OCI-M2 (cell line): ENCODE results near the gene DFFB.

Experiments
- DNase-seq: peaks from one replicate; lab custom pipeline; 2025; ENCODE audit not compliant: unreplicated experiment; lab: John Stamatoyannopoulos, UW

The DFFB gene

DNA sequence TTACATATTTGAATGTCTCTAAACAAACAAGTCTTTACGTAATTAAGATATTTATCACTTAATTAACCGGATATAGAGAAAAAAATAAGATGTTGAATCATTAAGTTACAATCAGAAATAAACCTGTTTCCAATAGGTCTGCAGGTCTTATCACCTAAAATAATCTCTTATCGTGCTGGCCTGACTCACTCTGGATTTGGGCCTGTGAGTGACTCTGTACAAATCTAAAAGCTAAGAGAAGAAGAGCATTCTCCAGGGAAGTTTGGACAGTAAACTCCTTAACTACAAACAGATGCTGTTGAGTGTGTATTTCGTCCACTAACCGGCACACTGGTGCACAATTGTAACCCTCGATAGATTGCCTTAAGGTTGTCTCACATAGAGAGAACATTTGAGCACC lies 25.6 kb upstream of the DFFB start:
- no peak for DNase-seq

DNA sequence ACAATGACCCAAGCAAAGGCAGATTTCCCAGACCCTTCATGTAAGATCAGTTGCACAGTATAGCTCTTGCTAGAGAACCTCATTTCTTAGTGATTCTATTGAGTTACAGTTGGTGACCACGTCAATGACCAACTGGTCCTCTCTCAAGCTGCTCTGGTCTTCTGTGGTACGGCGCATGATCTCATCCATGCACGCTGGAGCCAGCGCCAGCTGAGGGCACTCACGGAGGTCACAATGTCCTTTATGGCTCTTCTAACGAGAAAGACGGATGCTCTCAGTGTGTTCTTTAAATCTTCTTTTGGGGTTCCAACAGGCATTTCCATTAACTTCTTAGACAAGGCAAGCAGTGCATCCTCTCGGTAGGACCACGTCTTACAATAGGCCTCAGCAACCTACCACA lies 22.6 kb upstream of the DFFB start:
- no peak for DNase-seq

DNA sequence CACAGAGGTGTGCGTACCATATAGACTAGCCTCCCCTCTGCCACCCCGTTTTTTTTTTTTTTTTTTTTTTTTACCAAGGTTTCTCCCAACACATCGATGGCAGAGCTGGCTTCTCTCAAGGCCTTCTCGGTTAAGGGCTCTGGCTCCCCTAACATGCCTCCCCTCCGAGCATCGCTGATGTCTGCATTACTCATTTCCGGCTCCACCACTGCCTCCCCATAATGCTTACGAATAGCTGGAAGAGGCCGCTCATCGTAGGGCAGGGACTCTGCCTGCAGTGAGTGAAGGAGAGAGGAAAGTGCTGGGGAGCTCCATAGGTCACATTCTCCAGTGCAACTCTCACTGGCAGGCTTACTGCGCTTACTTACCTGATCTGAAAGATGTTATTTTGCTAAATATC lies 20.9 kb upstream of the DFFB start:
- no peak for DNase-seq

DNA sequence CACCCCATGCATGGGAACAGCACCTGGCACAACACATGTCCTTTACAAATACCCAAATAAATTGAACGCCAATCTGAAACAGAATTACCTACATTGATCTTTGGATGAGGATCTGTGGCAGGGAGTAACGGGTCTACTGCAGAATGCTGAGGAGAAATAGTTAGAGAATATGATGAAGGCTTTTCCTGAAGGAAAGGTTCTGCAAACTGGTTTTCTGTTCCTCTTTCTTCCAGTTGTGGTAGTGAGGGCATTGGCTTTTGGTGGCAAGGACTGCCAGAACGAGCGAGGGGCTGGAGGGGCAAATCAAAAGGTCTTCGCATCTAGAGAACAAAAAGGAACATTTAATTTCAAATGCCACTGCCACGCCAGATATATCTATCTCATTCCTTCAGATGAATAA lies 20.1 kb upstream of the DFFB start:
- DNase-seq, result no peak

DNA sequence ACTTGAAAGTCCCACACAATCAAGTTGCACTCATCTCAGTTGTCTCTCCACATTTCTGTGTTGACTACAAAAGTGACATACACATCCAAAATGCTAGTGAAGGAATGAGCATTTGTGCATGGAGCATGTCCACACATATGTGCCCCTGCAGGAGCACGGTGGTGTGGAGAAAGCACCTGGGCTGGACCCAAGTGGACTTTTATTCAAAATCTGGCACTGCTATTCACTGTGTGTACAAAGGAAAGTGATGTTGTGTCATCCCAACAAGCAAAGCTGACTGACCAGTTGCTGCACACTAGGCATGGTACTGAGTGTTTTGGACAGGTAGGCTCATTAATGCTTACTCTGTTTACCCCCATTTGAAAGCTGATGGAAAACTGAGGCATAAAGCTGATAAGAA lies 19.6 kb upstream of the DFFB start:
- DNase-seq, result no peak

DNA sequence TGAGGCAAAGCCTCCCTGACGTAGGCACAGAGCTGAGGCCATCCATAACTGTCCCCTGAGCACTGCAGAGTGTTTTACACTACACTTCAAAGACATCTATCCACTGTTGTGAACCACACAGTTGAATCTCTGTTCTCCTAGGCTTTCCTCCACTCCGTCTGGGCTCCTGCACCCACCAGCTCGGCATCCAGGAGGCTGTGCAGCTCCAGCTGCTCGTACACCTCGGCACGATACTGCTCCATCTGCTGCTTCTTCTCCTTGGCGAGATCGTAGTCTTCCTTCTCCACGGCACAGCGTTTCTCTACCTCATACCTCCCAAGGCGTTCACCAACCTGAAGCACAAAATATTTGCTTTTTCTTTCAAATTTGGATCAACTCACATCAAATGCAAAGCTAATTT lies 18.5 kb upstream of the DFFB start:
- no peak for DNase-seq

DNA sequence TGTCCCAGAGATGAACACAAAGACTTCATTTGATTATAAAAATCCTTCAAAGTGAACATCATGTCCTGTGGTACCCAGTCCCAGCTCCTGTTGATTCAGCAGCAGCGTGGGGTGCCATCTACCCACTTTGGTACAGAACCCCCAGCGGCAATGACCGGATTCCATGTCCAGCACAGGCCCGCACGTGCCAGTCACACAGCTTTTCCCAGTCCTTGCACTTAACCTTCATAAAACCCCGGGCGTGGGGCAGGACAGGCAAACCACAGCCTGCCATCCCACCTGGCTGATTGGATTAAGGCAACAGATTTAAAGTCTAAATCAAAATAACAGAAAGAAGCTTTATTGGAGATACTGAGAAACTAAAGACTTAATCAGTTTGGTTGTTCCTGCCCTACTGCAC lies 15.8 kb upstream of the DFFB start:
- no peak for DNase-seq

DNA sequence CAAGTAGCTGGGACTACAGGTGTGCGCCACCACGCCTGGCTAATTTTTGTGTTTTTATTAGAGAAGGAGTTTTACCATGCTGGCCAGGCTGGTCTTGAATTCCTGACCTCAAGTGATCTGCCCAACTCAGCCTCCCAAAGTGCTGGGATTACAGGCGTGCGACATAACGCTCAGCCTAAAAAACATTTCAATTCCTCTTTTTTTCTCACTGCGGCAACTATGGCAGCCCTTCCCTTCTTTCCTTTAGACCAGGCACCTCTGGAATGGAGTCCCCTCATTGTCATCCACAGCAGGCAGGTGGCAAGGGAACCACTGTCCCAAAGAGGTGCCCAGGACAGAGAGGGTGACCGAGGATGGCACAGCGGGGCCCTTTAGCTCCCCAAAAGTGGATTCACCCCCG lies 14.4 kb upstream of the DFFB start:
- DNase-seq, result no peak

DNA sequence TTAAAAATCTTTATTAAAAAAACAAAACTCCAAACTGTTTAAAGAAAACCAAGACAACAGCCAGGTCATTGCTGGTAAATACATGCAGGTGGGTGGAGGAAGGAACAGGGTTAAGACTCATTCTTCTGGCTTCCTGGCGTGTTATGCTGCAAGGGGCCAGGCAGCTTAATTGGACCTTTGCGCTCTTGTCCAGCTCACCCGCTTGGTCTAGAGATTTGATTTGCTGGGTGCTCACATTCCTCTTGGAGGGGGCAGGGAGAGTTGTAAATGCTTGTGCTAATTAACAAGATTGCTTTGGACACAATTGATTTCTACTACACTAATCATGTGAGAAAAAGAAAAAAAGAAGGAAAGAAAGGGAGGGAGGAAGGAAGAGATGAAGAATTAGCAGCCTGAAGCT lies 10.7 kb upstream of the DFFB start:
- no peak for DNase-seq

DNA sequence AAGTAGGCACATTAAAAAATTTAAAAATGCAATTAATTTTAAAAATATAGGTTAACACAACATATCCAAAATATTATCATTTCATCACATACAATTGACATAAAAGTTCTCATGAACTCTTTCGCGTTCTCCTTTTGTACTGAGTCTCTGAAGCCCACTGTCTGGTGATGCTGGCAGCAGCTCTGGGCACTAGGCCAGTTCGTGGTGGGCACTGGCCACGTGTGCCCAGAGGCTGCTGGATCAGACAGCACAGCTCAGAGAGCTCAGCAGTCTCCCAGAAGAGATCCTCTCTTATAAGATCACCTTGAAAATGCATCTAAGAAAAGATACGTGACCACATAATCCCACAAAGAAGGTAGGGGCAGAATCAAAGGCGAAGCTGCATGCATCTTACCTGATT lies 10.2 kb upstream of the DFFB start:
- DNase-seq, result no peak

DNA sequence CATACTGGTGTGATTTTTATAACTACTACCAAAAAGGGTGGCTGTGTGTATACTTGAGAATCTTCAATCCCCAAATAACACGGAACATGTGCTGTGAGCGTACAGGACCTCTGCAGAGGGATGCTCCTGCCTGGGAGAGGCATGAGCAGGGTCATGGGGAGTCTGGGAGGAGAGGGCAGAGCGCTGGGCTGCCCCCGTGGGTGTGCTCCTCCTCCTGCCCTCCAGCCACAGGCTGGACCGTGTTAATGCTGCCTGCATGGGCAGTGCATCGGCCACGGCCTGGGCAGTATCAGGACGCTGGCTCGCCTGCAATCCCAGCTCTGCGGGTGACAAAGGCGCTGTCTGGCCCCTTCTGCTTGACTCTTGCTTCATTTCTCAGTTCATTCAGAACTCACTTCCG lies 6.4 kb upstream of the DFFB start:
- no peak for DNase-seq

DNA sequence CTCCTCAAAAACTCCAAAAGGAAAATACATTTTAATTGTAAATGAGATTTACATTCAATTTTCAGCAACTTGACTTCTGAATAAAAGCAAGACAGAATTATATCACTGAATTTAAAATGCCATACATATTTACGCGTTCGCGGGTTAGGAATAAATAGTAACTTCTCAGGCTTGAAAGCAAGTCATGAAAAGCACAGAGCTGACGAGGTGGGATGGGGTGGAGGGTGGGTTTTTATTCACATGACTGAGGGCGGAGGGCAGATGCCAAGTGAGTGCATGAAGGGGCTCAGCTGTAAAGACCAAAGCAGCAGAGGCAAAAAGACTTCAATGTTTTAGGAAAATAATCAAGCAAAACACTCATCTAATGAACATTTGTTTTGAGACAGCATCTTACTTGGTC lies 6.0 kb upstream of the DFFB start:
- DNase-seq, result no peak

DNA sequence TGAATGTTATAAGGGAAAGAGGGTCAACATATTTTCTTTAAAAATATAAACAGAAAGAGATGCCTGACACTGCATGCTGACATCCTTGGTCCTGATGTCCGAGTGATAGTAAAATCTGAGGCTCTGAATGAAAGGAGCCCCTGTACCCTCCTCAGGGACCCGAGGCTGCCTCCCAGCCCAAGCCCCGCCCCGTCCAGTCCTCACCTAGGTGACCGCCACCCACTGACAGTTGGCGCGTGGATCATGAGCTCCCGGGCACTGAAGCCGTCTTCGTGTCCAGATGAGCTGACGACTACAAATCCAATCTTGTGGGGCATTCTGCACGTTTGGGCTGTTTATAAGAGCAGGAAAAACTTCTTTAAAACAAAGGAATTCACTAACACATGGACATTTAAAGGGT lies 5.2 kb upstream of the DFFB start:
- DNase-seq, result no peak

DNA sequence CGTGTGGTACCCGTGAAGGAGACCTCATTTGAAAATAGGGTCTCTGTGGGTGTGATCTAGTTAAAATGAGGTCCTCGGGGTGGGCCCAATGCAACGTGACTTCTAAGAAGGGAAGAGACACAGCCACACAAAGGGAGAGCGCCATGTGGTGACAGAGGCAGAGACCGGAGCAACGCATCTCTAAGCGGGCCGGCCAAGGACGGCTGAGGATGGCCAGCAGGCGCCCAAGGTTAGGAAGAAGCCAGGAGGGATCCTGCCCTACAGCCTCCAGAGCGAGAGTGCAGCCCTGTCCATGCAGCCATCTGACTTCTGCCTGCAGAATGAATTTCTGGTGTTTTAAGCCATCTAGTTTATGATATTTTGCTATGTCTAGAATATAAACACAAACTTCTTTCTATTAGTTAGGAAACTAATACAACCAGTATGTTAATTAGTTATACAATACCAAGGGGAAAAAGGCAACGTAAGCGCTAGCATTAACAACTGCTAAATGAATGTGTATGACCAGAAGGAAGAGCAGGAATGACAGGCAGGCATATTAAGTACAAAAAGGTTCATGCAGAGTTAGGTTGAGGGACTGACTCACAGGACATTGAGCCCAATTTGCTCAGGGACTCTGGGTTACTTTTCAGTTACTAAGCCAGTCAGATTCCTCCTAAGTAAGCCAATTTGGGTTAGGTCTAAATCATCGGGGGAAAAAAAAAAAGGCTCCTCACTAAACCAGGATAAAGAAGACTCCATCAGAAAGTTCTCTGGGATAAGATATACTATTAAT lies 4.4 kb upstream of the DFFB start:
- no peak for DNase-seq

DNA sequence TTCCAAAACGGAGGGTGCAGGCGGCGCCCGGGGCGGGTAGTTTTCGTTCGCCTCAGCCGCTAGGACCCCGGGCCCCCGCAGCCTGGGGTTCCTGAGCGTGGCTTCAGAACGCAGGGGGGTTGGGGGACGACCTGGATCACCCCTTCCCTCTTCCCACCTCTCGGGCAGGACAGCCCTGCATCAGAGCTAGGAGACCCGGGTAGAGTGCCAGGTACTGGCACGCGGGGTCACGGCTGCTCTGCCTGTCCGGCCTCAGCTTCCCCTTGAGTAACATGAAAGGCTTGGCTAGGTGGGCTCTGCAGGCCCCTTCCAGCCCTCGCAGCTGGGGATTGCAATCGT lies 484 bp downstream of the DFFB start:
- DNase-seq, result no peak

DNA sequence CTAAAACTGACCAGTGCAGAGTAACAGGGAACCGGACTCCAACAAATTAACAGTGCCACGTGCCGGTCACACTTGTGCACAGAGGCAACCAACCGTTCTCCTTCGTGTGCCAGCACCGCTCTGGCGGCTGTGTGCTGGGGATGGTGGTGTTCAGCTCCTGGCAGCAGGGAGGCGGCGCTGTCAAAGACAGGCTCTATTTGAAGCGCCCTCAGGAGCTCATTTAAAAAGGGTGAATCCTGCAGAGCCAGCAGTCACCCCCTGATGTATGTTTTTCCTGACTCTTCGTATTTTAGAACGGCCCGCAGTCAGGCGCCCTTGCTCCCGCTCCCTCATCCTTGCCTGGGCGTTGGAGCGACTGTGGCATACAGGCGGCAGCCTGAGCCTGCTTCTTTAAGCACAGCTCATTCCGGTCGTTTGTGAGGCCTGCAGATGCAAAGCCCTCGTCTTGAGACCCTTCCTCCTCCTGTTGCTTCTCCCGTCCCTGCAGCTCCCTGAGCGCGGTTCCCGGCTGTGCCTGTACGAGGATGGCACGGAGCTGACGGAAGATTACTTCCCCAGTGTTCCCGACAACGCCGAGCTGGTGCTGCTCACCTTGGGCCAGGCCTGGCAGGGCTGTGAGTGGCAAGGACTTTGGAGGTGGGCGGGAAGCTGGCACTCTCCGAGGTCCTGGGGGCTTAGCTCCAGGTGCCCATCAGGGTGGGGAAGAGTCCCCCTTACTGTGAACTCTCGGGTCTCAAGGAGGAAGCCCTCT lies 1.1 kb downstream of the DFFB start:
- DNase-seq, result no peak

DNA sequence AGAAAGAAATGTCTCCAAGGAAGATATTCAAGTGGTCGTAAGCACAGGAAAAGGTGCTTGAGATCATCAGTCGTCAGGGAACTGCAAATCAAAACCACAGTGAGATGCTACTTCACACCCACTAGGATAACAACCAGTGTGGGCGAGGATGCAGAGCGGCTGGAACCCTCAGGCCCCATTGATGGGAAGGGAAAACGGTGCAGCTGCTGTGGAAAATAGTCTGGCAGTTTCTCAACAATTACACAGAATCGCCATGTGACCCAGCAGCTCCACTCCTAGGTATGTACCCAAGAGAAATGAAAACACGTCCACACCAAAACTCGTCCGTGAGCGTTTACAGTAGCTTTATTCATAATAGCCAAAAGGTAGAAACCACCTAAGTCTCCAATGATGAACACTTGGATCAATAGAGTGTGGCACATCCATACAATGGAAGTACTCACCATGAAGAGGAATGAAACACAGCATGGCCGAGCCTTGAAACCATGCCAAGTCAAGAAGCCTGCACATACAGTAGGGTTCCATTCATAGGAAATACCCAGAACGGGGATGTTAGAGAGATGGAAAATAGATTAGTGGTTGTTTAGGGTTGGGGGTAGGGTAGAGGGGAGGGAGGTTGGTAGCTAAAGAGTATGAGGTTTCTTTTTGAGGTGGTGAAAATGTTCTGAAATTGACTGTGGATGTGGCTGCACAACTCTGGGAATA lies 6.1 kb downstream of the DFFB start:
- no peak for DNase-seq

DNA sequence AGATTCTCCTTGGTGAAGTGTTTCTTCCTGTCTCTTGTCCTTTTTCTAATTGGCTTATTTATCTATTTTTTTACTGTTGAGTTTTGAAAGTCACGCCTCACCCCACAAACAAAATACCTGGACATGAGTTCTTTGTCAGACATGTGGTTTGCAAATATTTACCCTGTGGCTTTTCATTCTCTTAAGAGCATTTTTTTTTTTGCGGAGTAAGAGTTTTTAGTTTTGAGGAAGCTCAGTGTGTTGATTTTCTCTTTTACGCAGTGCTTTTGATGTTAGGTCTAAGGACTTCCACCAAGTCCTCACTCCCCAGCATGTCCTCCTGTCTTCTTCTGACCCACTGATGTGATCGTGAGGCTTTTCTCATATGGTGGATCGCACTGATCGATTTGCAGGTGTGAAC lies 7.6 kb downstream of the DFFB start:
- no peak for DNase-seq

DNA sequence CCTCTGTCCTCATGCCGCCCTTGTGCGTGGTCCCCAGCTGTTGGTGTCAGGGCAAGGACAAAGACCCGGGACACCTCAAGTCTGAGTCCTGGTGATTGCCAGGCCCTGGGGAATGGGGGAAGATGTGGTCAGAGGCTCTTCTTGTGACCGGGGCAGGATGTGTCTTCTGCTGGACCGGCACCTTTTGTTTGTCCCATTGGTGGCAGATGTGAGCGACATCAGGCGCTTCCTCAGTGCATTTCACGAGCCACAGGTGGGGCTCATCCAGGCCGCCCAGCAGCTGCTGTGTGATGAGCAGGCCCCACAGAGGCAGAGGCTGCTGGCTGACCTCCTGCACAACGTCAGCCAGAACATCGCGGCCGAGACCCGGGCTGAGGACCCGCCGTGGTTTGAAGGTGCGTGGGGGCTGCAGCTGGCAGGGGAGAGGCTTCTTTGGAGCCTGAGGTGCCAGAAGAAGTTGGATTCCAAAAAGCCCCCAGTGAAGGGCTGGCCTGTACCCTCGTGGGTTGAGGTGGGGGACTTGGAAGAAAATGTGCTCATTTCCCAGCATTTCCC lies 8.4 kb downstream of the DFFB start:
- no peak for DNase-seq

DNA sequence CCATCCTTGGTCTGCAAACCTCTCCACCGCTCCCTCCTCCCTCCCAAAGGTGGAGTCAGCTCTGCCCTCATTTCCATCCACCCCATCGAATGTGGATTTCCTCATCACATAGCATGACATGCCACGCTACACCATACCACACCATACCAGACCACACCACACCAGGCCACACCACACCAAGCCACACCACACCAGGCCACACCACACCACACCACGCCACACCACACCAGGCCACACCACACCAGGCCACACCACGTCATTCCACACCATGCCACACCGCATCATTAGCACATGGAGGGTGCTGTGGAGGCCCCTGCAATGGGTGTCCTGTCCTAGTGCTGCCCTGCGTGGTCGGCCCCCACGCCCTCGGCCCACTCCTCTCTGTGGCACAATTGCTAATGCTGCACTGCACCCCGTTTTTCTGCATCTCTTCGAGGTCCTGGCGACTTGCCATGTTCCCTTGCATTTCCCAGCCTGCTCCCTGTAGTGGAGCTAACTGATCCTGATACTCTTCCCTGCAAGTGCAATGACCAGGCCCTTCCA lies 11.3 kb downstream of the DFFB start:
- no peak for DNase-seq

DNA sequence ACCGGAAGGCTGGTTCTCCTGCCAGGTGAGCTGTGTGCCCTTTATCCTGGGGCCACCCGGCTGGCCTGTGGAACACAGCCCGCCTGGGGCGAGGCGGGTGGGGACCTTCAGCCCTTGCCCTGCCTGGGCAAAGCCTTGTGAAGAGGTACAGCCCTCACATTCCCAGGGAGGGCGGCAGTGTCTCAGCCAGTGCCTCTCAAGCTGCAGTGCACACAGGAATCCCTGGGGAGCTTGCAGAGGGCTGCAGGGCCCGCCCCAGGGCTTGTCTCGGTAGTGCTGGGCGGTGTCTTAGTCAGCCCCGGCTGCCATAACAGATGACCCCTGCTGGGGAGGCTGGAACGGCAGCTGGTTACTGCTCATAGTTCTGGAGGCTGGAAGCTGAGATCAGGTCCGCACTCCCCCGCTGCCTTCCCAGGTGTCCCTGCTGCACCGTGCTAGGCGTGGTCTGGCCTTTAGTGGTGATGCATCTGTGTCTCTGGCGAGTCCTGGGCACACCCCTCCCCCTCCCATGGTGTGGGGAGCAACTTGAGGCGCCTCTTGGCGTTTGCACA lies 12.6 kb downstream of the DFFB start:
- DNase-seq, result no peak

DNA sequence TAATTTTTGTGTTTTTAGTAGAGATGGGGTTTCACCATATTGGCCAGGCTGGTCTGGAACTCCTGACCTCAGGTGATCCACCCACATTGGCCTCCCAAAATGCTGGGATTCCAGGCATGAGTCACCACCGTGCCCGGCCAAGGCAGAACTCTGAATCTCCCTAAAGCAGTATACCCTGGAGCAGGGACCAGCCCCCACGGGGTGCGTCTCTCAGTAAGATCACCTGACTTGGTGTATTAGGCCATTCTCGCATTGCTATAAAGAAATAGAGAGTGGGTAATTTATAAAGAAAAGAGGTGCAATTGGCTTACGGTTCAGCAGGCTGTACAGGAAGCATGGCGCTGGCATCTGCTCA lies 14.2 kb downstream of the DFFB start:
- no peak for DNase-seq
